ENCODE results near the gene KCNK13.

The KCNK13 gene

GRCh38 chr14:90132821-90133570, 71.2 kb downstream of the KCNK13 start:
- peak; percentile 30 for DNase-seq

GRCh38 chr14:90136904-90137303, 75.1 kb downstream of the KCNK13 start:
- DNase-seq: no peak

DNA sequence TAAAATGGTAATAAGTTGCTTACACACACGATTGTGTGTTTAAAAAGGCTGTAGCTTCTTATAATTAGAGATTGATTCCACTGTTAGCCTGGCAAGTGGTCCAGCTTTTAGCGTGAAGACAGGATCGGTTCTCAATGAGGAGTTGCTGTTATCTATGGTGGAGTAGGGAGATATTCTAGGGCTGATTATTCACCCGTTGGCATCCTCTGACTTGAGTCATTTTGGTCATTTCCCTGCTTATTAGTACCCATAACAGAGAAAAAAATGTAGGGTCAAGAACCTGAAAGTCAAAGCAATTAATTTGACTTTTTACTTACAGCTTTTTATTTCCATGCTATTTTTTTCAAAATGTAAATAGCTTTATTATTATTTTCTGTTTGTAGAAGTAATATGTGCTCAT, 76.0 kb downstream of the KCNK13 start:
- DNase-seq: no peak

DNA sequence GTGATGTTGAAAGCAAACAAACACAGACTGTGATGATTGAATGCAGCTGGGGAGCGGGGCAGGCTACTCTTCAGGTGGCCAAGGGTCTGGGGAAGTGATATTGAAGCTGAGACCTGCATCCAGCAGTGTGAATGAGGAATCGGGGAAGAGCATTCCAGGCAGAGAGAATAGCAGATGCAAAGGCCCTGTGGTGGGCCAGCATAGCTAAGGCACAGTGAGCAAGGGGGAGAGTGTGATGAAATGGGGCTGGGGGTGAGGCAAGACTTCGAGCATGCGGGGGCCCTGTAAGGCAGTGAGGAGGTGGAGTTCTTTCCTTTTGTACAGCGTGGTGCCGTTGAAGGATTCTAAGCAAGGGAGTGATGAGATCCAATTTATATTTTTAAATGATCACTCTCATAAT, 77.4 kb downstream of the KCNK13 start:
- no peak for DNase-seq

- DNase-seq: peak; percentile 4
Measured at GRCh38 chr14:90140298-90140955, 78.6 kb downstream of the KCNK13 start.

DNA sequence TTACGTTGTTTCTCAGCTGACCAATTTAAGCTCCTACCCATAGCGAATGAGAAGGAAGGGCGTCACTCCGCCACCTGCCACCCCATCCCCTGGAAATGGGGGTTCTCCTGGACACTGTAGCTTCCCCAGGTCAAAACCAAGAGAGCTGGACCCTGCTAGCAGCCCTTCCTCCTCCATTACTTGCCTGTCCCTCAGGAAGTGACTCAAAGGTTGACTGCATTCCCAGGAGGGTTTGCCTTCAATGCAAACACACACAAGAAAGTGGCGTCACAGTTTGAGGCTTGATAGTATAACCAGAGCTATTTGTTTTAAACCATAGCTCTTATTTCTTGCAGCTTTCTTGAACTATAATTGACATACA, 79.1 kb downstream of the KCNK13 start:
- no peak for DNase-seq

DNA sequence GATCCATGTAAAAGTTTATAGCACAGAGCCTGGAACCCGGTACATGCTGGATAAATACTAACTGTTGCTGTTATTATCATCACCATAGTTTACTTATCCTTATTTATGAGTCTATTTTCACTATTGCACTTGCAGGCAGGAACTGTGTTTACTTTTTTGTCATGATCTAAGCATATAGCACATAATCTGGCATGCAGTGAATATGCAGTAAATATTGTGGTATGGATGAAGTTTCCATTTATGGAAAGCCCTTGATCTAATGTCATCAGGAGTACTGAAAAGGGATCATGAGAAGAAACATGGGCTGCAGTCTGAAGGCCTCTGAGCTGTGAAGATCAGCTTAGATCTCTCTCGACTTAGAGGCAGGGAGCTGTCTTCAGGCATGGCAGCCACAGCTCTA, 91.6 kb downstream of the KCNK13 start:
- no peak for DNase-seq

DNA sequence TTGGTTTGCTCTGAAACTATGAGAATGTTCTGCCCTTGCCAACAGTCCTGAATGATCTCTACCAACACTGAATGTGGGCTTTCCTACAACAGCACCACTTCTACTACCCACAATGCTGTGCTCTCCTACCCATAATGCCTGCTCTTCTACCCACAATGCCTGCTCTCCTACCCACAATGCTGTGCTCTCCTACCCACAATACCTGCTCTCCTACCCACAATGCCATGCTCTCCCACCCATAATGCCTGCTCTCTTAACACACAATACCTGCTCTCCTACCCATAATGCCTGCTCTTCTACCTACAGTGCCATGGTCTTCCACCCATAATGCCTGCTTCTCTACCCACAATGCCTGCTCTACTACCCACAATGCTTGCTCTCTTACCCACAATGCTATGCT, 92.3 kb downstream of the KCNK13 start:
- DNase-seq: no peak

GRCh38 chr14:90159146-90159545, 97.4 kb downstream of the KCNK13 start:
- no peak for DNase-seq

DNA sequence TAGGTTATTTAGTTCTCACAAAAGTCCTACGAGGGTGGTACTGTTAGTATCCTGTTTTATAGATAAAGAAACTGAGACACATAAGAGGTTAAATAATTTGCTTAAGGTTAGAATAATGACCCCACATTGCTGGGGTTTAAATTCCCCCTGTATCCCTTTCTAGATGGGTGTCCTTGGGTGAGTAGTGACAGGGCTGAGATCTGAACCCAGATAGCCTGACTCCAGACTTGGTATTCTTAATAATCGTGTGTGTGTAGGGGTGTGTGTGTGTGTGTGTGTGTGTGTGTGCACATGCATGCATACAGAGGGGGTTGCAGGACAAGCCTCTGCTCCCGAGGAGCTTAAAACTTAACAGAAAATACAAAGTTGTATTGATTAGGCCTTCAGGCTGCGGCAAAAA, 97.9 kb downstream of the KCNK13 start:
- no peak for DNase-seq

DNA sequence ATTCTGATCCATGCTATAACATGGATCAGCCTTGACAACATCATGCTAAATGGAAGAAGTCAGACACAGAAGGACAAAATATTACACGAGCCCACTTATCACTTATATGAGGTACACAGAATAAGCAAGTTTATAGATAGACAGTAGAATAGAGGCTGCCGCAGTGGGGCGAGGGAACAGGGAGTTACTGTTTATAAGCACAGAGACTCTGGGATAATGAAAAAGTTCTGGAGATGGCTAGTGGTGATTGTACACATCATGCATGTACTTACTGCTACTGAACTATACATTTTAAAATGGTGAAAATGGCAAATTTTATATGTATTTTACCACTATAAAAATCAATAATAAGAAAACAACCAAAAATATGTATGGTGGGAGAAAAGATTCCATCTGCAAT, 99.3 kb downstream of the KCNK13 start:
- no peak for DNase-seq

DNA sequence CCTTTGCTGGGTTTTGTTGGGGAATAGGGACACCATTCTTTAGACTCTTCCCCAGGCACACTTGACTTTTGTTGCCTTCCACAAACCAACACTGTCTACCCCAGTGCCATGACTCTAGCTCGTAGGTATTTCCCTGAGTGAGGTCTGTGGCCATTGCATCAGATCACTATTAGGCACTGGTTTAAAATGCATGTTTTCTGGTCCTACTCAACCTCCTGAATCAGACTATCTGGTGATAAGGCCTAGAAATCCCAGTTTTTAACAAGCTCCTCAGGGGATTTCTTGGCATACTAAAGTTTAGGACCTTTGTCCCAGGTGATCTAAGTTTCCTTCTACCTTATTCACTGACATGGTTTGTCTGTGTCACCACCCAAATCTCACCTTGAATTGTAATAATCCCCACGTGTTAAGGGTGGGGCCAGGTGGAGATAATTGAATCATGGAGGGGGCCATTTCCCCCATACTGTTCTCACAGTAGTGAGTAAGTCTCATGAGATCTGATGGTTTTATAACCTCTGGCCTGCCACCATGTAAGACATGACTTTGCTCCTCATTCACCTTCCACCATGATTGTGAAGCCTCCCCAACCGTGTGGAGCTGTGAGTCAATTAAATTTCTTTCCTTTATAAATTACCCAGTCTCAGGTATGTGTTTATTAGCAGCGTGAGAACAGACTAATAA, 106.8 kb downstream of the KCNK13 start:
- no peak for DNase-seq

GRCh38 chr14:90175631-90176030, 113.8 kb downstream of the KCNK13 start:
- DNase-seq: no peak

GRCh38 chr14:90177539-90178189, 115.9 kb downstream of the KCNK13 start:
- DNase-seq: no peak

GRCh38 chr14:90179357-90179756, 117.6 kb downstream of the KCNK13 start:
- DNase-seq: no peak

- no peak for DNase-seq
Measured at GRCh38 chr14:90179809-90180779, 118.3 kb downstream of the KCNK13 start.

DNA sequence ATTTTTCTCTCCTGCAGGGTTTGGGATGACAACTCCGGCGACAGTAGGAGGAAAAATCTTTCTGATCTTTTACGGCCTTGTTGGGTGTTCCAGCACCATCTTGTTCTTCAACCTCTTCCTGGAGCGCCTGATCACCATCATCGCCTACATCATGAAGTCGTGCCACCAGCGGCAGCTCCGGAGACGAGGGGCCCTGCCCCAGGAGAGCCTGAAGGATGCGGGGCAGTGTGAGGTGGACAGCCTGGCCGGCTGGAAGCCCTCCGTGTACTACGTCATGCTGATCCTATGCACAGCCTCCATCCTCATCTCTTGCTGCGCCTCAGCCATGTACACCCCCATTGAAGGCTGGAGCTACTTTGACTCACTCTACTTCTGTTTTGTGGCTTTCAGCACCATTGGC, 122.3 kb downstream of the KCNK13 start:
- no peak for DNase-seq

- no peak for DNase-seq
Measured at GRCh38 chr14:90184571-90185266, 122.9 kb downstream of the KCNK13 start.

- DNase-seq: no peak
Measured at GRCh38 chr14:90188588-90188987, 126.8 kb downstream of the KCNK13 start.

- no peak for DNase-seq
Measured at GRCh38 chr14:90191154-90191553, 129.4 kb downstream of the KCNK13 start.

DNA sequence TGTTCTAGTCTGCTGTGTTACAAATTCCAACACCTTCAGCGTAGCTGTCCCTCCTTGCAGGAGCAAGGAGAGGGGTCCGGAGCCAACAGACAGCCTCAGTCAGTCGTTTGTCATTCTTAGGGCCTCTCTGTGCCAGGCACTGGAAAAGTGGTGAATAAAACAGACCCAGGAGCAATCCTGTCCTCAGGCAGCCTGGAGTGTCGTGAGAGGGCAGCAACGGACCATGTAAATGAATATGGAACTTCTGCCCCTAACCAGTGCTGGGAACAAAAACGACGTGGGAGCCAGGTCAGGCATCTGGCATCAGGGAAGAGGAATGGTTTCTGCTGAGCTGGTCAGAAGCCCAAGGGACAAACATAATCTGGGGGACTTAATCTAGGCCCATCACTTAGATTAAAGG, 129.8 kb downstream of the KCNK13 start:
- no peak for DNase-seq

DNA sequence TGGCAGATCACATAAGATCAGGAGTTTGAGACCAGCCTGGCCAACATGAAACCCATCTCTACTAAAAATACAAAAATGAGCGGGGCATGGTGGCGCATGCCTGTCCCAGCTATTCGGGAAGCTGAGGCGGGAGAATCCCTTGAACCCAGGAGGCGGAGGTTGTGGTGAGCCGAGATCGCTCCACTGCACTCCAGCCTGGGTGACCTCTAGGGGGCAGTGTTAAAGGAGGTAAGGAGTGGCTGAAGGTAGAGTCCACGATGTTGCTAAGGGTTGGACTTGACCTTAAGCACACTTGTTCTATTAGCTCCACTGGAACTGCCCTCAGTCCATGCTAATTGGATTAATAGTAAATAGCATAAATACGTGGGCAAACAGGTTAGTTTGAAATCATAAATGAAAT, 132.1 kb downstream of the KCNK13 start:
- peak; percentile 46 for DNase-seq

Data from NCI-H82 (cell line).